HepG2 (cell line): Measurements from ENCODE around the gene DDR1. TPM values are rescaled to one million over a fixed set of nuclear protein-coding genes. Genes with fewer than 3 reads are reported as not detected.

Source experiments
- ATAC-seq: fragments of 200-7000 bp; cut with Tn5 transposase; 3 replicates; pipeline ENCODE4 v1.9.1; 2020; ENCODE audit warnings: mild to moderate bottlenecking, moderate library complexity
- BruUV-seq: library from RNA; stranded (reverse); fragments of 400-500 nt; replicated peaks from 2 replicates; lab custom pipeline; 2021; lab: Mats Ljungman, UMichigan
- CTCF ChIA-PET: fragments of 300-600 bp; formaldehyde crosslinking; extraction: SDS; loops from one replicate; lab custom pipeline; 2021; ENCODE audit warnings: low total read pairs, inconsistent platforms, low intra/inter-chr PET ratio; lab: Yijun Ruan, JAX
- POLR2A ChIA-PET: fragments of 350-600 bp; sonication (Branson Sonifier 250); formaldehyde crosslinking; loops from one replicate; lab custom pipeline; 2020; ENCODE audit warnings: antibody characterized with exemption, inconsistent platforms; lab: Yijun Ruan, JAX
- DNase-seq: peaks from one replicate; pipeline ENCODE4 v3.0.0-alpha.2; 2015; ENCODE audit warnings: low spot score
- FAIRE-seq: peaks from 3 replicates; lab custom pipeline; 2011; peaks lifted over from hg19 to GRCh38; lab: Jason Lieb, UNC
- H2AFZ ChIP-seq: one replicate; pipeline ENCODE4 v1.6.1; 2011; ENCODE audit warnings: low read length, inconsistent platforms
- H3K27ac ChIP-seq: fragments of 300-600 bp; 3 replicates; pipeline ENCODE4 v1.8.0; 2011; ENCODE audit warnings: mixed run types, mild to moderate bottlenecking, mixed read lengths, low read length, inconsistent platforms; ENCODE audit not compliant: insufficient read depth; ENCODE audit errors: extremely low read length
- H3K27me3 ChIP-seq, 2 experiments: fragments of 200-600 bp in 1 of 2; 2 replicates in 1 of 2; 3 replicates in 1 of 2; pipeline versions ENCODE4 v1.6.0 to v1.8.0; 2011; ENCODE audit warnings: low read length in 2 of 2, mild to moderate bottlenecking in 2 of 2, moderate library complexity in 2 of 2, inconsistent platforms in 1 of 2; ENCODE audit not compliant: insufficient read depth in 2 of 2, control insufficient read depth in 1 of 2
- H3K36me3 ChIP-seq, 2 experiments: fragments of 200-600 bp in 1 of 2; replicated peaks in 1 of 2; 2 replicates in 1 of 2; 3 replicates in 1 of 2; pipeline versions ENCODE4 v1.5.1 to v1.8.0; 2011; ENCODE audit warnings: low read length in 2 of 2, inconsistent platforms in 1 of 2; ENCODE audit not compliant: insufficient read depth in 2 of 2, control insufficient read depth in 1 of 2
- H3K4me1 ChIP-seq: 2 replicates; pipeline ENCODE4 v1.5.1; 2012; ENCODE audit warnings: low read length, inconsistent platforms; ENCODE audit not compliant: insufficient read depth
- H3K4me2 ChIP-seq: 2 replicates; pipeline ENCODE4 v1.6.0; 2011; ENCODE audit warnings: low read depth, low read length, inconsistent platforms
- H3K4me3 ChIP-seq, 3 experiments: fragments of 200-600 bp in 1 of 3; sonication (generic), shearing (Covaris generic) in 1 of 3; replicated peaks in 1 of 3; 2 replicates each; pipeline ENCODE4 v1.5.1; 2011 to 2016; ENCODE audit warnings: low read length in 3 of 3, inconsistent platforms in 2 of 3, low read depth in 2 of 3, mild to moderate bottlenecking in 2 of 3, control low read depth in 1 of 3, mixed read lengths in 1 of 3; ENCODE audit not compliant: insufficient read depth in 1 of 3
- H3K79me2 ChIP-seq: one replicate; pipeline ENCODE4 v1.6.1; 2011; ENCODE audit warnings: low read length, inconsistent platforms; ENCODE audit not compliant: insufficient read depth
- H3K9ac ChIP-seq: 2 replicates; pipeline ENCODE4 v1.6.0; 2011; ENCODE audit warnings: mild to moderate bottlenecking, low read depth, low read length, inconsistent platforms; ENCODE audit not compliant: insufficient read depth
- H3K9me3 ChIP-seq: 2 replicates; pipeline ENCODE4 v1.5.1; 2012; ENCODE audit warnings: mild to moderate bottlenecking, low read length
- H4K20me1 ChIP-seq: 2 replicates; pipeline ENCODE4 v1.6.0; 2011; ENCODE audit warnings: inconsistent platforms, mild to moderate bottlenecking, low read length, moderate library complexity; ENCODE audit not compliant: insufficient read depth
- ARID5B ChIP-seq: IDR thresholded peaks from 2 replicates; pipeline ENCODE4 v1.4.0; 2020; ENCODE audit warnings: mild to moderate bottlenecking, missing genetic modification reagents
- CHCHD3 ChIP-seq: sonication (generic); formaldehyde crosslinking; IDR thresholded peaks from 2 replicates; pipeline ENCODE4 v1.8.0; 2022; ENCODE audit warnings: mild to moderate bottlenecking, missing genetic modification reagents, moderate library complexity
- ISX ChIP-seq: sonication (generic); formaldehyde crosslinking; conservative IDR thresholded peaks from 2 replicates; pipeline ENCODE4 v1.5.0; 2020; ENCODE audit warnings: missing genetic modification reagents
- NFAT5 ChIP-seq: sonication (generic); formaldehyde crosslinking; IDR thresholded peaks from 2 replicates; pipeline ENCODE4 v1.4.0; 2020; ENCODE audit warnings: missing genetic modification reagents
- NFE2 ChIP-seq: sonication (generic); formaldehyde crosslinking; IDR thresholded peaks from 2 replicates; pipeline ENCODE4 v1.4.0; 2020; ENCODE audit warnings: missing genetic modification reagents
- ZNF136 ChIP-seq: sonication (generic); formaldehyde crosslinking; IDR thresholded peaks from 2 replicates; pipeline ENCODE4 v1.8.1; 2022; ENCODE audit warnings: low read depth, mild to moderate bottlenecking, moderate library complexity, missing genetic modification reagents
- ZNF547 ChIP-seq: sonication (generic); formaldehyde crosslinking; IDR thresholded peaks from 2 replicates; pipeline ENCODE4 v1.5.1; 2020; ENCODE audit warnings: mild to moderate bottlenecking, missing genetic modification reagents
- ZNF574 ChIP-seq: sonication (generic); formaldehyde crosslinking; IDR thresholded peaks from 2 replicates; pipeline ENCODE4 v1.4.0; 2020; ENCODE audit warnings: missing genetic modification reagents
- ZNF678 ChIP-seq: sonication (generic); formaldehyde crosslinking; IDR thresholded peaks from 2 replicates; pipeline ENCODE4 v1.4.0; 2020; ENCODE audit warnings: mild to moderate bottlenecking, missing genetic modification reagents
- in situ Hi-C: cut with HindIII; loops from 2 replicates; pipeline ENCODE4 v1.10.0; 2017; ENCODE audit warnings: low pct_unique_long_range_greater_than_20kb; ENCODE audit not compliant: extremely low pct_ligation_motif_present
- intact Hi-C: fragments of 100-400 bp; cut with micrococcal nuclease; formaldehyde crosslinking; loops from one replicate; pipeline ENCODE4 v1.10.0; 2022; ENCODE audit not compliant: unreplicated experiment
- polyA plus RNA-seq, 8 experiments: library from polyadenylated mRNA; depleted of rRNA in 3 of 8; stranded (reverse) in 7 of 8; unstranded in 1 of 8; fragments of >200 nt; fragmentation: Illumina TruSeq in 4 of 8; extraction: Trizol in 4 of 8; gene quantifications; 2 replicates each; pipeline versions ENCODE4 v1.2.1 to v1.2.3, GENCODE V29; 2011 to 2016; ENCODE audit warnings: low read depth in 4 of 8, missing spikeins in 1 of 8, mixed read lengths in 1 of 8; ENCODE audit not compliant: insufficient read depth in 1 of 8
- total RNA-seq, 5 experiments: library from RNA; depleted of rRNA; stranded (reverse); fragments of >200 nt; fragmentation: Illumina TruSeq; extraction: Trizol; gene quantifications; 2 replicates each; pipeline ENCODE4 v1.2.3, GENCODE V29; 2016; ENCODE audit warnings: low read depth in 1 of 5

The DDR1 gene
- total and polyA plus RNA-seq, 2 of the 13 experiments (the other 11 are each of a cell fraction or from before 2014, with no cell fraction given): 16.7 to 20.2 TPM

GRCh38 chr6:30885999-30886896 is 1.9 kb downstream of the DDR1 start (continued):
- TF ChIP-seq ISX (CRISPR knock-in tag): no peak
- TF ChIP-seq, all 625 proteins: peak for 126

- in situ Hi-C loops (no loop called here), intact Hi-C loops (no loop called here)
- CTCF ChIA-PET: no interaction called here
- no peak for DNase-seq
- H3K4me2 ChIP-seq: peak overlapping the region; percentile 90
- no peak for FAIRE-seq
- POLR2A ChIA-PET: interaction anchor here (3.7 to 5.9 kb wide), 2 partner anchors 19 to 27 kb away, joined by 24 to 45 read pairs; partner anchors contain the start of genes GTF2H4 and VARS2
- no TSS peak for BruUV-seq
- no peak overlapping the region for H3K27ac ChIP-seq
- peaks cover 19% of the 10 kb centered on the region for H3K79me2 ChIP-seq
- ATAC-seq: no peak
- peaks cover 14 to 31% of the 10 kb centered on the region in 2 experiments for H3K36me3 ChIP-seq
- no peaks in the 10 kb centered on the region for H3K9me3 ChIP-seq
- H3K4me1 ChIP-seq: peaks cover 42% of the 10 kb centered on the region
- peak overlapping the region; percentile 52; the same call in 1 of the 2 replicates for H3K9ac ChIP-seq
- 0 out of 6 replicates have a peak overlapping the region, but pooled peaks of 1 of the 3 experiments have one; percentile 91 for H3K4me3 ChIP-seq
- peaks cover 4% of the 10 kb centered on the region; the same call in 1 of the 2 replicates for H4K20me1 ChIP-seq
- H3K27me3 ChIP-seq: peaks cover 0 to 7% of the 10 kb centered on the region in 2 experiments; a peak in 2 of 5 replicates
- no peak overlapping the region for H2AFZ ChIP-seq
- TF ChIP-seq NFE2 (CRISPR knock-in tag): no peak
- TF ChIP-seq ARID5B (CRISPR knock-in tag): no peak
- no peak for TF ChIP-seq CHCHD3 (CRISPR knock-in tag)
- TF ChIP-seq ZNF678 (CRISPR knock-in tag): no peak
- TF ChIP-seq ZNF574: no peak
- TF ChIP-seq NFAT5 (CRISPR knock-in tag): no peak
- no peak for TF ChIP-seq ZNF547 (CRISPR knock-in tag)
- TF ChIP-seq ZNF136: no peak
These were observed 2.6 kb downstream of the DDR1 start for GRCh38 chr6:30886897-30887255.
